DMS153 (cell line): ENCODE measurements around the gene TIMM10.
A peak's percentile ranks its signal among the peaks of the same experiment; 100 is the strongest.

Source experiments
- DNase-seq: peaks from one replicate; lab custom pipeline; 2025; lab: John Stamatoyannopoulos, UW

TIMM10 gene

DNA sequence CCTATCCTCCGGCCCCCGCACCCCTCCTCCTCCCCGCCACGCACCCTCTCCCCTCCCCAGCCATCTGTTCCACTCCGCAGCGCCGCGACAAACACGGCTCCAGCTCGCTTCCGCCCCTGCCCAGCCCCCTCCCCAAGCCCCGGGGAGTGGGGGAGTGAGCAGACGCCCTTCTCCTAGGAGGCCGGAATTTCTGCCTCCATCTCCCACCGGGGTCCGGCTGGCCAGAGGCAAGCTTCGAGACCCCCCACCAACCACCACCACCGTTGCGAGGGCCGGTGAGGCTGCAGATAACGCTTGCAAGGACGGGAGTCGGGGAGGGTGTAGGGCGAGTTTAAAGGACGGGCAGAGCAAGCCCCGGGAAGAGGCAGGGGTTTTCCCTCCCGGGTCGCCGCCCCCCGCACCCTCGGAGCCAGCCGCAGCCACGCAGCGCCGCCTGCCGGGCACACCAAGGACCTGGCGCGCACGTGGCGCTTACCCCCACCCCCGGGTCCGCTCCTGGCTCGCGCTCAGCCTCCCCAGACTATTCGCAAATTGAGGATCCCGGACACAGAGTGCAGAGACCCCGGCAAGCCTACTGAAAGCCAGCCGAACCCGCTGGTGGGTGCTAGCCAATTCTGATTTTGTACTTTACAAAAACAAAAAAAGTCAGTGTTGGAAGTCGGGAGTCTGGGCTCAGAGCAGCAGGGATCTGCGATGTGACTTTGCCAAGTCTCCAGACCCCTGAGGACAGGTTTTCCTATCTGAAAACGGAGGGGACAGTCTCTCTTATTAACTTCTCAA lies 47.6 kb downstream of the TIMM10 start:
- DNase-seq = no peak

DNA sequence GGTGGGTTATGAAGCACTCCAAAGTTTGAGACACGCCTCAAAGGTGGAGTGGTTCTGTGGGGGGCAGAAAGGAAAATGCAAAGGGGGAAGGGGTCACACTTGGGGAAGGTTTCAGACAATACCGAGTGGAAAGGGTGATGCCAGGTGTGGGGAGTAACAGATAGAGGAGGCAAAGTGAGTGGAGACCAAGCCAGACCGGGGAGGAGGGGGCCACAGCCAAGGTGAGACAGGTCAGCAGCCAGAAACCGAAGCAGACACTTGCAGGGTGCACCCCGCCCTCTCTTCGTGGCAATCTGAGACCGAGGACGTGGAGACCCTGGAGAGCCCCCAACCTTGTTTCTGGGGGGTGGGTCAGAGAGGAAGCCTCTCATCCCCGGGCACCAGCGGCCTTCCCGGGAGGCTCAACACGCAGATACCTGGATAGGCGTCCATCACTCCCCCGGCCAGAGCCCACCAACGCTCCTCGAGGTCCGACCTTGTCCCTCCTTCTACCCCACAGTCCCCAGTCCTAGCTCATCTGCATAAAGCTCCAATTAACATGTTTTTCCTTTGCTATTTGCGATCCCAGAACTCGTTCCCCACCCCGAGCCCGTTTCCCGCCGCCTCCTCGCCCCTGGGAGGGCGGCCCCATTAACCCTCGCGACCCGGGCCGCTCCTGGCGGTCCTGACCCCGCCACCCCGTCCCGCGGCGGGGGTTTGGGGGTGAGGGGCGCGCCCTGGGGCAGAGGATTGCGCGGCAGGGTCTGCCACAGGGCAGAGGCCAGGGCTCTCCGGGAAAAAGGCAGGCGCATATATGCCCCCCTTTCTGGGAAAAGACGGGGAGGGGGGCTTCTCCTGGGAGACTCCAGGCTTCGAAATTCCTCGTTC lies 48.4 kb downstream of the TIMM10 start:
- no peak for DNase-seq

GRCh38 chr11:57481315-57481714 lies 49.2 kb downstream of the TIMM10 start:
- DNase-seq = no peak

- peak; percentile 48 for DNase-seq
Observed at GRCh38 chr11:57480409-57481137, 50.0 kb downstream of the TIMM10 start.

- DNase-seq = no peak
Observed at GRCh38 chr11:57479911-57480310, 50.6 kb downstream of the TIMM10 start.

- DNase-seq = no peak
Observed at GRCh38 chr11:57479021-57479663, 51.4 kb downstream of the TIMM10 start.
